SH-SY5Y (cell line): Measurements from ENCODE around the gene LETM1.

ENCODE experiments used
- GATA2 ChIP-seq: IDR thresholded peaks from 2 replicates; pipeline ENCODE4 v1.6.1; 2011; ENCODE audit warnings: mild to moderate bottlenecking, low read depth, low read length
- GATA3 ChIP-seq: IDR thresholded peaks from 2 replicates; pipeline ENCODE4 v1.6.1; 2011; ENCODE audit warnings: low read depth, mild to moderate bottlenecking, low read length, moderate library complexity

Gene LETM1

DNA sequence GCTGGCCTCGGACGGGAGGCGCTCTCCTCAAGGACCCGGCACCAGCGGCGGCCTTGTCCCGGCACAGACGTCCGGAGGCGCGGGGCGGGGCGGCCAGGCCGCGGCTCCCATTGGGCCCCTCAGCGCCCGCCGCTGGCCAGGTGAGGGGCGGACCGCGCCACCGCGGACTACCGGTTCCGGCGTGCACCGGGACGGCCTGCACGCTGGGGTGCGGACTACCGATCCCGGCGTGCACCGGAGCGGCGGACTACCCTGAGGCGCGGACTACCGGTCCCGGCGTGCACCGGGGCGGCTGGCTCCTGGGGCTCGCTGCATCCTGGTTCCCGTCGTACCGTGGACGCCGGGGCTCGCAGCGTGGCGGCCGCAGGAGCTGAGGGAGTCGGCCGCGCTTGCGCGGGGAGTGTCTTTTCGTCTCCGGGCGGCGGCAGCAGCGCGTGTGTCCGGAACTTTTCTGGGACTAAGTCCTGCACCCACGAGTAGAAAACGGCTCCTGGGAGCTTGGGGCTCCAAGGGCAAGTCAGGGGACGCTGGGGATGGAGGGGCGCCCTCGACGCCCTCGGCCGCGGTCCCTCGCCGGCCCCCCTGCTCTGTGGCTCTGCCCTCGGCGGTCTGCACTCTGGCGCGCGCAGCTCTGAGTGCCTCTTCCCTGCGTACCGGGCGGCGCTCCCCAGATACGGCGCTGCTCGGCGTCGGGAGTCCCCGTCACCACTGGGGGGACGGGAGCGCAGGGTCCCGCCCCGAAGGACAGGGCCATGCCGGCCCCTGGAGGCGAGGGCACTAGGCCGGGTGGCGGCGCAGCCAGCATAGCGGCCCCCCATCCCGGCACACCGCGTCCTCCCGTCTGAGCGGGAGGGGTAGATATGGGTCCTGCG lies at the start of gene LETM1:
TSS of gene LETM1 (minus strand) at position 86 of the 872 bp plus-strand sequence. CDS start 206 bp downstream, outside the sequence.
- TF ChIP-seq GATA3 (no peak), GATA2 (no peak)

DNA sequence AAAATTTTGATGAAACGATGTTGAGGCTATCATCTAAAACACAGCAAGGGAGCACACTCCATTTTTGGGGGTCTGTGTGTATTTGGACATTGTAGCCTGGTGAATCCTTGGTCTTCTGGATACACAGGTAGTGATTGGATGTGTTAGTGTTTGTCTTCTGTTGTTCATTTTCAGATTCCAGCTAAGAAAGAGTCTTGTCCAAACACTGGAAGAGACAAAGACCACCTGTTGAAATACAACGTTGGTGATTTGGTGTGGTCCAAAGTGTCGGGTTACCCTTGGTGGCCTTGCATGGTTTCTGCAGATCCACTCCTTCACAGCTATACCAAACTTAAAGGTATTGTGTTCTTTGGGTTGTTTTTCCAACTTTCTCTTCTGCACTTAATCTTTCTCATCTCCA lies 48.1 kb upstream of the LETM1 start:
- TF ChIP-seq GATA3 (no peak), GATA2 (no peak)

DNA sequence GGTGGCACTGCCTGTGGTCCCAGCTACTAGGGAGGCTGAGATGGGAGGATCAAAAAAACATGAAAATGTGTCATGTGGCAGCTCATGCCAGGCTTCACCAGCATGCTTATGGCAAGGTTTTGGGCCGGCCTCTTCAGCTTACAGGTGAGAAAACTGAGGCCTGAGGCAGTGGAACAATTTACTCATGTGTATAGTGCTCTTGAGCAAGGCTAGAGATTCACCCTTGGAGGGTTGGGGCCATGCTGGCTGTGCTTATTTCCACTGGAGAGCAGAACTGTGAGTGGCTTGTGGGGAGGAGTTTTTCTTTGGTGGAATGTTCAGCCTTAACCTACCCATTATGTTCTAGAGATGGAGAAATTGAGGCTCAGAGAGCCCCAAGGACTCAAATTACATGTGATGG lies 47.1 kb upstream of the LETM1 start:
- TF ChIP-seq GATA3 (no peak), GATA2 (no peak)

DNA sequence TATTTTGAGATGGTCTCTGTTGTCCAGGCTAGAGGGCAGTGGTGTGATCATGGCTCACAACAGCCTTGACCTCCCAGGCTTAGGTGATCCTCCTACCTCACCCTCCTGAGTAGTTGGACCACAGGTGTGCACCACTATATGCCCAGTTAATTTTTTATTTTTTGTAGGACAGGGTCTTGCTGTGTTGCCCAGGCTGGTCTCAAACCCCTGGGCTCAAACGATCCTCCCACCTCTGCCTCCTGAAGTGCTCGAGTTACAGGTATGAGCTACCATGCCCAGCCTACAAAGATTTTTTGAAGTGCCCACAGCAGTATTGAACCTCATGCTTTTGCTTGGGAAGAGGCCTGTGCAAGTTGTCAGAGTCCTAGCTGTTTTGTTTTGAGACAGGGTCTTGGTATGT lies 46.3 kb upstream of the LETM1 start:
- TF ChIP-seq GATA2: no peak
- no peak for TF ChIP-seq GATA3

- TF ChIP-seq GATA2 (no peak), GATA3 (no peak)
Observed at GRCh38 chr4:1901127-1901526, 45.2 kb upstream of the LETM1 start.

- TF ChIP-seq GATA3 (no peak), GATA2 (no peak)
Observed at GRCh38 chr4:1900624-1901023, 44.7 kb upstream of the LETM1 start.

GRCh38 chr4:1900087-1900433 lies 44.1 kb upstream of the LETM1 start:
- TF ChIP-seq GATA3 (no peak), GATA2 (no peak)

- no peak for TF ChIP-seq GATA3
- TF ChIP-seq GATA2: no peak
Observed at GRCh38 chr4:1899149-1900086, 43.5 kb upstream of the LETM1 start.

DNA sequence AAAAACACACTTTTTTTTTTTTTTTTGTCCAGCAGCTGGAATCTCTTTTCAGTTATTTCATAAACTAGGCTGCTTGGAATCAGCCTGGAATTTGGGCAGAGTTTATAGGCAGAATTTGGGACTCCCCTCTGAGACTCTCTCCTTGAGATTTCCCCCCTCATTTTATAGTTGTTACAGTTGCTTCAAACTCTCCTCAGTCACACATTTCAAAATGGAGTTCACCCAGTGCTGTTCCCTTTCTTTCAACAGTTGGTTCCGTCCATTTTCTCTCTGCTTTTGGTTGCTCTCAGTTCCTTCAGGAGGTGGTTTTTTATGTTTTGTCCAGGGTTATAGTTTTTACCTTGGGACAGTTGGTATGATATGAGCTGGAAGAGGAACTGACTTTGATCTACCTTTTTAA lies 42.7 kb upstream of the LETM1 start:
- TF ChIP-seq GATA2 (no peak), GATA3 (no peak)

- TF ChIP-seq GATA3 (no peak), GATA2 (no peak)
Observed at GRCh38 chr4:1898007-1898406, 42.1 kb upstream of the LETM1 start.

DNA sequence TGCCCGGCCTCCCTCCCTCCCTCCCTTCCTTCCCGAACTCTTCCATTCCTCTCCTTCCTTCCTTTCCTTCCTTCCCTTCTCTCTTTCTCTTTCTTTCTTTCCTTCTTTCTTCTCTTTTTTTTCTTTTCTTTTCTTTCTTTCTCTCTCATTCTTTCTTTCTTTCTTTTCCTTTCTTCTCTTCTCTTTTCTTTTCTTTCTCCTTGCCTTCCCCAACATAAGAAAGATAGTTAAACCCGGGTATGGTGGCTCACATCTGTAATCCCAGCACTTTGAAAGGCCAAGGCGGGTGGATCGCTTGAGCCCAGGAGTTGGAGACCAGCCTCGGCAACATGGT lies 40.7 kb upstream of the LETM1 start:
- no peak for TF ChIP-seq GATA3
- no peak for TF ChIP-seq GATA2

- no peak for TF ChIP-seq GATA2
- no peak for TF ChIP-seq GATA3
Observed at GRCh38 chr4:1895971-1896657, 40.2 kb upstream of the LETM1 start.

- TF ChIP-seq GATA2: no peak
Observed at GRCh38 chr4:1890979-1891570, 35.1 kb upstream of the LETM1 start.

DNA sequence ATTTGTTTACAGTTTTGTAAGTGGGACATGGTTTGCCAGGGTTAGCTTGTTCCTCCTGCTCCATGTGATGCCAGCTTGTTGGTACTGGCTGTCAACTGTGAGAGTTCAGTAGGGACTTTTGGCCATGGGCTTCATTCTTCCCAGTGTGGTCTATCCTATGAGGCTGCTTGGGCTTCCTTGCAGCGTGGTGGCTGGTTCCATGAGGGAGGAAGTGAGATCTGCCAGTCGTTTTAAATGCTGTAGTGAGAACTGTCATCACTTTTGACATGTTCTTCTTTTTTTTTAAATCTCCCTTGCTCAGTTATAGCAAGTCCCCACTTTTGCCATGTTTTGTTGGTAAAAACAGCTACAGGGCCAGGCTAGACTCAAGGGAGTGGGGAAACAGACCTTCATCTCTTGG lies 31.1 kb upstream of the LETM1 start:
- TF ChIP-seq GATA3 (no peak), GATA2 (no peak)

DNA sequence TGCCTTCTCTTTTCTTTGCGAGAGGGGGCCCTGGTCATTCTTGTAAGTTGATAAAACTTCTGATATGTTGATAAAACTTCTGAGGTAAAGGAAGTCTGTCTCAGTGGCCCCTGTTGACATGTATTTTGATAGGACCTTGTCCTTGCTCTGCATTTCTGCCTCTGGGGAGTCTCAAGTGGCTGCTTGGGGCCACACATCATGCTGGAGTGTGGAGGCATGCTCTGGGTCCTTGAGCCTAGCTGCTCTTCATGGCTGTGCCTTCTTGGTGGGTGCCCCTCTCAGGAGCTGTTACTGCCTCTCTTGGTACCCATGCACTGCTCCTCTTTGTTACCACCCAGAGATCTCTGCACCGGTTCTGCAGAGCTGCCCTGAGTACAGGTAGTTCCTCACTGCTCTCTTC lies 29.5 kb upstream of the LETM1 start:
- no peak for TF ChIP-seq GATA2
- no peak for TF ChIP-seq GATA3

DNA sequence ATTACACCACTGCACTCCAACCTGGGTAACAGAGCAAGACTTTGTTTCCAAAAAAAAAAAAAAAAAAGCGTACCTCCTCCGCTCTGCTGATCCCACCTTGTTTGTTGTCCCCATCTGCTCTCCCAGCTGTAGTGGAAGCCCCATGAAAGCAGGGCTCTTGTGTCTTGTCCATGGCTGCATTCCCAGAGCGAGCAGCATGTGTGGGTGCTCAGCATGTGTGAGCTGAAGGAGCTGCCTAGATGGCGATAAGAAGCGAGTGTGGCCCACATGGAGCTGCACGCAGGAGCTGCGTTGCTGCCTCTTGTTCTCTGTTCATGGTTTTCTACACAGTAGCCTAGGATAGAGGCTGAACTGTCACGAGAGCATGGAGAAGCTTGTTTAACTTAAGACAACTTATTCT lies 27.6 kb upstream of the LETM1 start:
- TF ChIP-seq GATA3: no peak
- no peak for TF ChIP-seq GATA2
